GM20431 (cell line): Measurements from ENCODE around the gene CHCHD4.
"Not testable (repeated sequence)": the region's sequence is repeated elsewhere in the genome, so short reads cannot be mapped to it uniquely, and the experiment has no call there.

Source experiments
- in situ Hi-C: fragments of 300-500 bp; cut with MseI, MboI; formaldehyde crosslinking; loops from one replicate; pipeline ENCODE4 v1.15.0; 2020; ENCODE audit warnings: low sequenced_read_pairs; ENCODE audit not compliant: unreplicated experiment

The CHCHD4 gene

GRCh38 chr3:14082108-14082657 lies 42.5 kb downstream of the CHCHD4 start:
- in situ Hi-C loops, result no loop called here

GRCh38 chr3:14077310-14077709 lies 47.4 kb downstream of the CHCHD4 start:
- in situ Hi-C loops, result no loop called here

GRCh38 chr3:14075233-14075632 lies 49.4 kb downstream of the CHCHD4 start:
- in situ Hi-C loops, result not testable (repeated sequence)

GRCh38 chr3:14064910-14065309 lies 59.8 kb downstream of the CHCHD4 start:
- in situ Hi-C loops, result no loop called here

- in situ Hi-C loops, result no loop called here
Measured at GRCh38 chr3:14063152-14063551, 61.5 kb downstream of the CHCHD4 start.
